Middle frontal gyrus (tissue), 1 donor: Measurements from ENCODE around the gene DCBLD2.
"Not testable (repeated sequence)": the region's sequence is repeated elsewhere in the genome, so short reads cannot be mapped to it uniquely, and the experiment has no call there.

ENCODE experiments used
- DNase-seq: peaks from one replicate; pipeline ENCODE4 v3.0.0-alpha.2; 2015; ENCODE audit warnings: low spot score; ENCODE audit errors: extremely low spot score

Gene DCBLD2

DNA sequence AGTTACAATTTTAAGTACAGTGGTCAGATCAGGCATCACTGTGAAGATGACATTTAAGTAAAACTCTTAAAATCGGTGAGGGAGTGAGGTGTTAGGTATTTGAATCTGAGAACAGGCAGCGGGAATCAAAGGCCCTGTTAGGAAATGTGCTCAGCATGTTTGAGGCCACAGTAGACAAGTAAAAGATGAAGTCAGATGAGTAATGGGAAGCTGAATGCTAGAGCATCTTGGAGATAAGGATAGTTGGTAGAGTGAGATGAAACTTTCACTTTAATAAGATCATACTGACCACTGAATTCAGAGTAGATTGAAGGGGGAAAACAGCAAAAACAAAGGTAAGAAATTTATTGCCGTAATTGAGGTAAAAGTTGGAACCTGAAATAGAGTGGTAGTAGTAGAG, 61.6 kb downstream of the DCBLD2 start:
- no peak for DNase-seq

DNA sequence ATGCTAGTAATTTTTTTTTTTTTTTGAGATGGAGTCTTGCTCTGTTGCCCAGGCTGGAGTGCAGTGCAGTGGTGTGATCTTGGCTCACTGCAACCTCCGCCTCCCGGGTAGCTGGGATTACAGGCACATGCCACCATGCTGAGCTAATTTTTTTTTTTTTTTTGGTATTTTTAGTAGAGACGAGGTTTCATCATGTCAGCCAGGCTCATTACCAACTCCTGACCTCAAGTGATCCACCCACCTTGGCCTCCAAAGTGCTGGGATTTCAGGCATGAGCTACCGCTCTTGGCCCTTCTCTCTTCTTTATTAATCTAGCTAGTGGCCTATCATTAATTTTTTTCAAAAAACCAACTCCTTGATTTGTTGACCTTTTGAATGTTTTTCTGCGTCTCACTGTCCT, 70.4 kb downstream of the DCBLD2 start:
- not testable (repeated sequence) for DNase-seq

DNA sequence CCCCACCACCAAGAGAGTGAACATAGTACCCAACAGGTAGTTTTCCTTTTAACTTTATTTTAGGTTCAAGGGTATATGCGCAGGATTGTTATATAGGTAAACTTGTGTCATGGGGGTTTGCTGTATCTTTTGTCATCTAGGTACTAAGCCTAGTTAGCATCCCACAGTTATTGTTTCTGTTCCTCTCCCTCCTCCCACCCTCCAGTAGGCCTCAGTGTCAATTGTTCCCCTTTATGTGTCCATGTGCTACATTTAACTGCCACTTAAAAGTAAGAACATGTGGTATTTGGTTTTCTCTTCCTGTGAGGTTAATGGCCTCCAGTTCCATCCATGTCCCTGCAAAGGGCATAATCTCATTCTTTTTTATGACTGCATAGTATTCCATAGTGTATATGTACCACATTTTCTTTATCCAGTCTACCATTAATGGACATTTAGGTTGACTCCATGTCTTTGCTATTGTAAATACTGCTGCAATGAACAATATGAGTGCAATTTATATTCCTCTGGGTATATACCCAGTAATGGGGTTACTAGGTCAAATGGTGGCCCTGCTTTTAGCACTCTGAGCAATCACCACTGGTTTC, 72.2 kb downstream of the DCBLD2 start:
- no peak for DNase-seq

DNA sequence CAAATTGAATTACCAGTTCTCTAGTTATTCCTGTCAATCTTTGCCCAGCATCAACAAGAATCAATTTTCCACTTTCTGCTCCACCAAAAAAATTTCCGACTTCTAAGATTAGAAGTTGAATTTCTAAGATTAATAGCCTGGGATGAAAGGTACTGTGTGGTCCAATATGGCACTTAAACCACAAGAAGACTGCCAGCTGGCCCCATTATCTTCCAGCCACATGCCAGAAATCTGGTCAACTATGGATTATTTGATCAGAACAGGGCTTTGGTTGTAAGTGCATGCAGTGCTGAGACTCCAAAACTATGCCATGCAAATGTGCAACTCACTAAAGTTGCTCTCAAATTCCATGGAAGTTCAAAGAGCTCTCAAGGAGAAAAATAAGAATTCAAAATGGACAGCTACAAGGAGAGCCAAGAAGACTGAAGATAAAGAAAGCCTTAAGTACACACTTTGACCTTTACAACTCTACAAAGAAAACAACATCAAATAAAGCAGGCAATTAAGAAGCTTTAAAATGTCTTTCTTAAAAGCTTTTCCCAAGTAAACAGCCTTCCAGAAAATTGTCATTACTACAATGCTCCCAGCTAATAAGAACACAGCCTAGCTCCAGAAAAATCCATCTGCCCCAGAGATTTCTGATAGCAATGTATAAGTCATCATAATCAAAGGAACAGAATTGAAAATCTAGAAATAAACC, 74.1 kb downstream of the DCBLD2 start:
- DNase-seq, result no peak

DNA sequence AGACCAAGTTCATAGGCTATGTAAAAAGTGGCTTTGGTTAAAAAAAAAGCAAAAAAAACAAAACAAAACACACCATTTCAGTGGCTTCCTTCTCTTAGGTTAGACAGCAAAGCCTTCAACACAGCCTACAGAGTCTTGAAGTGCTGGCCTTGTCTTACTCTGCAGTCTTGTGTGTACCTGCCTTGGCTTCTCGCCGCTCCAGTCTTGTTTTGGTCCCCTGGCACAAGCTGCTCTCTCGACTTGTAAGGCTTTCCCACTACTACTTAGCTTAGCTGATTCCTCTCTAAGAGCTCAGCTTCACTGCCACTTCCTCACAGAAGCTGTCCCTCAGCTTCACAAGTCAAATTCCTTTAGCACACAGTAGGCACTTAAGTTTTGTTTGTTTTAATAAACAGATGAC, 75.4 kb downstream of the DCBLD2 start:
- no peak for DNase-seq

DNA sequence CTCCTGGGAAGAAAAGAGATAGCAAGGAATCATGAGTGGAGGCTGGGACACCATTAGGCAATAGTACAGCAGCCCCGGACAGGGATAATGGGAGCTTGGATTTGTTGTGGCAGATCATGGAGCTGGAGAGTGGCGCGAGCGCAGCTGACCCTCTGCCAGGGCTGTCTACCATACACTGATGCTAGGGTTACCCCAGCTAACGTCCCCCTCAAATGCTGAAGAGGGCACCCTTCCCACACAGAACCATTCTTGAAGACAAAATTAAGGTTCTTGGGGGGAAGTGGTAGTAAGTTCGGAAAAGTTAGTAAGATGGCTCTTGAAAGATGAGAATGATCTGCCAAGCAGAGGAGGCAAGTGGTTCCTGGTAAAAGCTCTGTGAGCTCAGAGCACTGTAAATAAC, 77.2 kb downstream of the DCBLD2 start:
- no peak for DNase-seq

DNA sequence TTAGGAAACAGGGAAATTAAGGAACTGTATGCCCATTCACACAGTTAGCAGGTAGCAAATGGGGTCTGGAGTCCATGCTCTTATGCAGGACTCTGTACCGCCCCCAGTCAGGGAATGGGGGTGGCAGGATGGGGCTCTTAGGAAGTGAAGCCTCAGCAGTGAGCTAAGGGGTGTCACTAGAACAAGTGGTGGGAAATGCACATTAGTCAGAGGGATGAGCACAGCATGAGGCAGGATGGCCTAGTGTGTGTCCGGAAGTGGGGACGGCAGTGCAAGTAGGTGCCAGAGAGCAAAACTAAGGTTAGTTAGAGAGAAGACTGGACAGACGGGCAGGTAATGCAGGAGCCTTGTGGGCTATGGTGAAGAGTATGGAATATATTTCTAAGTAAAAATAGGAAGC, 77.7 kb downstream of the DCBLD2 start:
- no peak for DNase-seq

DNA sequence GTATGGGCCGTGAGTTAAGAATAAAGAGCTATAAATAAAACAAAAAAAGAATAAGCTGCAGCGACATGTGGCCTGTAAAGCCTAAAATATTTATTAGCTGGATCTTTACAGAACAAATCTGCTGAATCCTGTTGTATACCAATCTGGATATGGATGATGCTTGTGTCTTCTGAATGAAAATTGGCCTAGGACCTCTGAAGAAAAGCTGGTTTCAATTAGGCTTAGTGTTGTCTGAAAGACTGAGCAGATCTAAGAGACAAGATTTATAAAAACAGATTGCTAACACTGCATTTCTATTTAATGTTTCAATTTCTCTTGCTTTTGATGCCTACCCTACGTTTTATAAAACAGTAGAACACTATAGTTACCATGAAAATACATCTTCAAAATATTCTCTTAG, 80.4 kb downstream of the DCBLD2 start:
- DNase-seq, result no peak

DNA sequence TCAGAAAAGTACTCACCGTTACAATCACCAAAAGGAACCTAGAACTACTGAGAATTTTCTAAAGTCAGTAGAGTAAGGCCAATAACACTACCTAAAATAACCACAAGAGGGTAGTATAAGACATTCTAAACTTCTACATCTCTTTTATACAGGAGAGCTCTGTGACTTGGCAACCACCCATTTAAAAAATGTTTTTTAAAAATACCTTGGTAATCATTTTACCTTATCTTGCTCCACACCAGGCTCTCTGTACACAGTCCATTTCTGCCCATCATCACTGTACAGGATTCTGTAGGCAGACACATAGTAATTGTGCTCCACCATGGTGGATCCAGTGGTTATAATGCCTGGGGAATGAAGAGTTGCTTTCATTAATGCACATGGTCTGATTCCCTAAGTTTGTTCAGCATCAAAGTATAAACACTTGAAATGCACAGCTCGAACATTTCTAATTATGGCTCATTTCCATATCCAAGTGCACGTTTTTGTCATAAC, 83.9 kb downstream of the DCBLD2 start:
- DNase-seq, result peak; percentile 60

DNA sequence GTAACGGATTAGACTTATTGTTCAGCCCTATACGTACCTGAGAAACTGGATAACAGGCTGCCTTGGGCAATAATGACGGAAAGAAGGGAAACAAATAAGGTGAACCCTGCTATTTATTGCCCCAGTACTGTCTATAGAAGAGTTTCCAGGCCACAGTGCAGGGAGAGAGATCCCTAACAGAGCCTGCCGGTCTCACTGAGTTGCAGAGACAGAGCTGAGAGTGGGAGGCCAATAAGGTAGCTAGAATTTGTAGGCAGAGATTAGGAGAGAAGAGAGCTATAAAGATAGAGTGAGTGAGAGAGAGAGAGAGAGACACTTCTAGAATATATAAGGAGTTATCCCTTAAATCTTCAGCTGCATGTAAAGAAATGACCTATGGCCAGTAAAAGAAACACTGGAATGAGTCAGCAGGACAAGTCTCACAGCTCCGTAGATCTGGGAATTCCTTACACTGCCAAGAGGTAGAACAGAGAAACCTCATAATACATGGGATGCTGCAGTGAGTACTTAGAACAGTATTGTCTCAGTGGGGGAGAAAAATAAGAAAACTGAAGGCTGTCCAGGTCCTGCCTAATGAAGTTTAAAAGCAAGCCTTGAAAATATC, 86.6 kb downstream of the DCBLD2 start:
- DNase-seq, result no peak

DNA sequence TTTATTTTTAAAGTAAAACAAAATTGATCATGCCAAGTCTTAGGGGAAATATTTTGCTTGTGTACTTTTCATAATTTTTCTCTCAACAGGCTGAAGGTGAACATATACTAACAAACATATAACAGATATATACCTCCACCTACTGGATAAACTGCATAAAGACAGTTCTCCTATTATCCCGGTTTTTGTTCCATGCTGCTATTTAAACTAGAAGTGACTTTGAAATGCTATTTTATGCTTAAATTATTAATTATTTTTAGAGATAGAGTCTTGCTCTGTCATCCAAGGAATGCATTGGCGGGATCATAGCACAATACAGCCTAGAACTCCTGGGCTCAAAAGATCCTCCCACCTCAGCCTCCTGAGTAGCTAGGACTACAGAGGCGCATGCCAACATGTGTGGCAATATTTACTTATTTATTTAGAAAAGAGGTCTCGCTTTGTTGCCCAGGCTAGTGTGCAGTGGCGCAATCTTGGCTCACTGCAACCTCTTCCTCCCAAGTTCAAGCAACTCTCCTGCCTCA, 88.6 kb downstream of the DCBLD2 start:
- DNase-seq, result no peak

DNA sequence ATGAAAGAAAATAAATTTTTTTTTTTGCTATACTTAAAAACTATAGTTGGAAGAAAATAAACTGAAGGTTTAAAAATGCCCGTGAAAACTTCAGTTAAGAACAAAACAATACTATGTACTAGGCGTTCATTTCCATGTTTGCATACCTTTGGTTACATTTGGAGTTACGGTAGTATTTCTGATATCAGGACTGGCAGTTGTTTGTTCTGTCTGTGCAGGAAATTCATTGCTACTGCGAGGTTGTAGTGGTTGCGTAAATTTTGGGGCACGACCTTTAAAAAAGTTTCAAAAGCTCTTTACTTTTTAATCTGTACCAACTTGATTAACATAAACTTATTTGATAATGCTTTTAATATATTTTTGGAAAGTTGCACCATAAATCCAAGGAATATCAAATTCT, 90.4 kb downstream of the DCBLD2 start:
- DNase-seq, result no peak

DNA sequence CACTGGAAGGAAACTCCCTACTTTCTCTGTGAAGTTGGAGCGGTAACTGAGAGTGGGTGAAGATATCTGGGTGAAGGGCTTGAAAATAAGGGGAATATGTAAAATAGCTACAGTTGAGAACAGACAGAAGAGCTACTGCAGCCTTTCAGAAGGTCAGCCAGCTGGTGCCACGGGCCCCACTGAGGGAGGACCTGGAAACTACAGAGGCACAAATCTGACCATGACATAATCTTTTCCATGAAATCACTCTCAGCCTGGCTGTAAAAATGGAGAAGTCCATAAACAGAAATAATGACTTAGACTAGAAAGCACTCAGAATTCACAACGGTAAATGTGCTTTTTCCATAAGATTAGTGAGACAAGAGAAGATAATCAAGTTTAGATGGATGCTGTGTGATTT, 91.9 kb downstream of the DCBLD2 start:
- no peak for DNase-seq

DNA sequence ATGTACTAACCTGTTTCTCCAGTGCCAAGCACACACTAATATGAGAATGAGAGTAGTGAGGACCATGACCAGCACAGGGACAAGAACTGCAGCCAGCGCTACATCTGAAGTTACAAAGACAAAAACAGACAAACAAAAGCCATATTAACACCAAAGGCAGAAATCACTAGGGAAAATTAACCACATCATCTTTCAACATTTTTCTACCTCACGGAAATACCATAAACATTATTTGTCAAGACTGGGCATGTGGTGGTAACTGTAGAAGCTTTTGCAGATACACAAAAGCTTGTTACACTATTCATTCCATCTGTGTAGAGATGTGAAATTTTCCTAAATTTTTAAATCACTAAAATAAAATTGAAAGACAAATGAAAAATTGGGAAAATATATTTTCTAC, 93.4 kb downstream of the DCBLD2 start:
- no peak for DNase-seq

DNA sequence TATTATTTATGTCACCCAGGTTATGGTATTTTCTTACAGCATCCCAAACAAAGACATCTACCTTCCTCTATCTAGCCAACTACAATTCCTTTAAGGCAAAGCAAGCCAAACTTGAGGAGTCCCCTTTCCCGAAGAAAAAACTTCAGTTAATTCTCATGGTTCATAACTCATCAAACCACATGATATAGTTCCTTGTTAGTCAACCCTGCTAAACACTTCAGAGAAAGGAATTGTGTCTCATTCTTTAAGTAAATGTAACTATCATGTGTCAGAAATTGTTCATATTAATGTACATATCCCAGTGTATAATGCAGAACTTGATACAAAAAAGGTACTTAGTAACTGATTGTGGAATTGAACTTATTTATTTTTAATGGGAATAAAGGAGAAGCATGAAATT, 93.9 kb downstream of the DCBLD2 start:
- no peak for DNase-seq

DNA sequence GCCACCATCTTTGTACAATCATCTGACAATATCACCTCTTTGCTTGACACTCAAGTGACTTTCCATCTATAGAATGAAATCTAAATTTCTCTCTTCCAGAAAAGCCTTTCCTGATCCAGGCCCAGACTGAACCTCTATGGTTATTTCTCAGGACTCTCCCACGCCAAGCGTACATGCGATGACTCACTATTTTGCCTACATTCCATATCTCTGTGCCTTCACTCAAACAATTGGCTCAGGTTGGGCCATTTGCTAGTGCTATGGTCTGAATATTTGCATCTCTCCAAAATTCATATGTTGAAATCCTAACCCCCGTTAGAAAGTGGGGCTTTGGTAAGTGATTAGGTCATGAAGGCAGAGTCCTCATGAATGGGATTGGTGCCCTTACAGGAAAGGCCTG, 94.5 kb downstream of the DCBLD2 start:
- no peak for DNase-seq

DNA sequence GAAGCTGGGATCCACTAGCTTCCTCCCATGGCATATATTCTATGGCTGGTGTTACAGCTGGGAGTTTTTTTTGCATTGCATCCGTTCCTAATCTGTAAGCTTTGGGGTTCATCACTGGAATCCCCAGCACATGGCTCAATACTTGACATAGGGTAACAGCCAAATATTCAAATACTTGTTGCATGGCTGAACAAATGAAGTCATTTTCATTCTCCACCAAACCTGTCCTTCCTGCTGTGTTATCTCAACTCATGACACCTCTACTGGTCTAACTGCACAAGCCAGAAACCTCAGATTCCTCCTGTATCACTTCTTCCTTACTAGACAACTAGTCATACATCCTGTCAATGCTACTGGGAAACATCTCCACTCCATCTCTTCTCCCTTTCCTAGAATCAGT, 95.0 kb downstream of the DCBLD2 start:
- DNase-seq, result no peak

DNA sequence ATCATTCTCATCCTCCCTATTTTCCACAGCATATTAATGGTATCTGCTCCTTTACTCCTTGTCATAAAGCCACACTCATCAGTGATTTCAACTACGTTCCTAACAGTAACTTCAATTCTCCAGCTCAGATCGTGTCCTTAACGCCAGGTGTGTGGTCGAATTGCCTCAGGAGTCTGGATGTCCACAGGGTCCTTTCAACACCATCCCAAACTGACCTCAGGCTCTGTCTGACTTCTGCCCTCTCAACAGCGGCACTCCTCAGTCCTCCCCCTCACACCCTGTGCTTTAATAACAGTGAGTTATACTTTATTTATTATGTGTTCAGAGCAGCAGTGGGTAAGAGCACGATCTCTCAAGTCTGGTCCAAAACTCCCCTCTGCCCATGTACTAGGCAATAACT, 95.9 kb downstream of the DCBLD2 start:
- no peak for DNase-seq

DNA sequence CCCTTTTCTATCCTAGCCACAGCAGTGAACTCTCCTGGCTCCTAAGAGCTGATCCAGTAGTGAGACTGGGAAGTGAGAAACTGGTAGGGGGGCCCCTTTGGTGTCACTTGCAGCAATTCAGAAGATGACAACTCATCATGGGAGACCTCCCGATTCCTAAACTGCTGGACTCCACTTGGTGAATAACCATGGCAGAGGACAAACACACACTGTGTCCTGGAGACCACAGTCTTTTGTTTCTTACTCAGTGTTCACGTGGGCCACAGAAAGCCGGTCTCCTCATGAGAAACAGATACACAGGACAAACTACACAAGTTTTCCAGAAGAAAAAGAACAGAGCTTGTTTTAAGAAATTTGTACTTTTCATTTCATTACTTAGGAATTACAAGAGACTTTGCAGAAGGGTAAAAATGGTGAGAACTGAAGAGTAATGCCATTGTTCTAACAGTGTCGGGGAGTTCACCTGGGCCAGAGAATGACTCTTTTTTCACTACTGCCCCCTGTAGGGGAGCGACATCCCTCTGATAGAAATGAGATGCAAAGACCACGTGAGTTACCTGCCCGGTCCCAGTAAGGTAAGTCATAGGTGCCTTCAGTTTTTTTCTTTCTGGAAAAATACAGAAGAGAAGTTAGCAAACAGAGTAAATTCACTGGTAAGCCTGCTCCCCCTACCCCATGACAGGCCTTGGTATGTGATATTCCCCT, 100.3 kb downstream of the DCBLD2 start:
- DNase-seq, result no peak

DNA sequence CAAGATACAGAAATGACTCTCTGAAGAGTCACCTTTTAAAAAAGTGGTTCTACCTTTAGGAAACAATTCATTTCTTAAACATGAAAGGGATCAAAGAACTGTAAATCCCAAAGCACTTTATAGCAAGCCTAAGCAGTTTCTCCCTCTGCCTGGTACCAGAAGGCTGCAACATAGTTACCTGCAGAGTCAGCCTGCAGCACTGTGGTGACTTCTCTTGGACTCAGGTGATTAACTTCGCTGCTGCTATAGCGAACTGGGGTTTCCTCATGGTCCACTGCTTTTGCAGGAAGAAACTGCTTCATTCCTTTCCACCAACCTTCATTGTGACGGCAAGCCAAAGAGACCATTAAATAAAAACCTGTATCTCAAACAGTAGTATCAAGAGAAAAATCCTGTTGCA, 101.1 kb downstream of the DCBLD2 start:
- no peak for DNase-seq

DNA sequence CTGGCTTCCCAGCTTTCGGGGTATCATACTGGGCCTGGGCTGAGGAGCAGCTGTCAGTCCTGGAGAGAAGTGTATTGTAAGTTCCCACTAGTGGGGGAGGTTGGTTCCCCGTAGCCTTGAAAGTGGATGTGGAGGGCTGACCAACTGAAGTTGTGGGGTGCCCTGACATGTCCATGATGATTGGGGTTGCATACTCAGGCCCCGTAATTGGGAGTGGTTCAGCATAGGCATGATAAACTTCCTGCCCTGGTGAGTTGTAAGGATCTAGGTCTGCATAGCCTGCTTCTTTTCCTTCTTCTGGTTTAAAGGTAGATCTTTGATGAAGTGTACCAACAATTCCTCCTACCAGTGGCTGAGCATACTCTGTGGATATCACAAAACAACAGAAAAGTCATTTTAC, 102.0 kb downstream of the DCBLD2 start:
- no peak for DNase-seq

DNA sequence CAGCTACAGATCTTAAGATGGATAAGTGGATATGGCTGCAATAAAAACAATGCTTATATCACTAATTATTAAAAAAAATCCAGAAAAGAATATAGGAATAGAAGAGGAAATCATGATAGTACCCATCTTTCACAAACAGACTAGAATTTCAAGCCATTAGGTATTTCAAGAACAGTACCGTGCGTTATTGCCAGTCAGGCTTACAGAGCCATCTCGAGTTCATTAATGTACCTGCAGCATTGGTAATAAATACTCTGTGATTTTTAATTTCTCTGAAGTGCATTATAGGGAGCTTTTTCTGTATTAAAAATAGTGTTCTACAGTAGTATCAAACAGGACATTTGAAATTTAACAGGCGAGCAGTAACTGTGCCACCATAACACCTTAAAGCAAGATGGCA, 102.7 kb downstream of the DCBLD2 start:
- DNase-seq, result no peak
